Stimulated activated CD4-positive, alpha-beta T cell treated with anti-CD3 and anti-CD28 coated beads, Interleukin-1b, Interleukin-23, amount 100 ng/mL, for 4 hours (primary cell): ENCODE results near the gene GPS2.
"Not testable (repeated sequence)": the region's sequence is repeated elsewhere in the genome, so short reads cannot be mapped to it uniquely, and the experiment has no call there.

ENCODE experiments used
- DNase-seq, 2 donors: peaks; one replicate each; pipeline ENCODE4 v3.0.0-alpha.2; 2020; ENCODE audit warnings: low read depth in 2 of 2

The GPS2 gene

DNA sequence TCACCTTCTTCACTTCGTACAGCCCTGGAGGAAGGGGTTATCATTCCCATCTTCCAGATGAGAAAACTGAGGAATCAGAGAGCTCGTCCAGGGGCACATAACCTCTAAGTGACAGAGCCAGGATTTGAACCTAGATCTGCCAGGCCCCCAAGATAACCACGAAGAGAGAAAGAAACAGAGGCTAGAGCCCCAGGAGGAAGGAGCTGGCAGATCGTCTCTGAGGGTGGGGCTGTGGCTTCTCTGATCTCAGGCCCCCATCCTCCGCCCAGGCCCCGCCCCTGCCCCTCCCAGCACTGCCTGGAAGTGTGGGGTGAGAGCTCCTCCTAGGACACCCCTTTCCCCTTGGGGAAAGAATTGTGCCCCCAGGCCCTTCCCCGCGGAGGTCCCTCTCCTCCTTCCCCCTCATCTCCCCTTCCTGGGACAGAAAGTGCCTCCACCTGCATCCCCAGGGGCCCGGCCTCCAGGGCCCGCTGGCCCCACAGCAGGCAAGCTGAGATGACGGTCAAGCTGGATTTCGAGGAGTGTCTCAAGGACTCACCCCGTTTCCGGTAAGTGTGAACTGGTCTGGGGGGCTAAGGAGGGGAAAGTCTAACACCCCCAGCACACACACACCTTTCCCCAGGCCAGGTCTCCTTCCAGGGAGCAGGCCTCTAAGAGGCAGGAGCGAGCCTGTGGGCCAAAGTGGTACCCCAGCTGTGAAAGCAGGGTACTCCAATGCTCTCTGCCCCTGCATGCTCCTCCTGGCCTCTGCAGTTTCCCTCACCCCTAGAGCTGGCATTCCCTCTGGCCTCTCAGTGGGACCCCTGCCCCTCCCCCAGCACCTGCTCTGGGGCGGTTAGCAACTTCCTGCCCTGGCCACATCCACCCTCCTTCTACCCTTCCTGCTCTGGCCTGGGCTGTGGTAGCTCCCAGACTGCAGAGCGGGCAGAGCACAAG lies 21.3 kb upstream of the GPS2 start, which contains the start of gene ACAP1:
Gene ACAP1, plus strand, starts transcription at position 290 of the 936 bp plus-strand sequence. Its CDS starts 206 bp downstream, at position 496.
- peak; percentile 79 to 80 for DNase-seq

DNA sequence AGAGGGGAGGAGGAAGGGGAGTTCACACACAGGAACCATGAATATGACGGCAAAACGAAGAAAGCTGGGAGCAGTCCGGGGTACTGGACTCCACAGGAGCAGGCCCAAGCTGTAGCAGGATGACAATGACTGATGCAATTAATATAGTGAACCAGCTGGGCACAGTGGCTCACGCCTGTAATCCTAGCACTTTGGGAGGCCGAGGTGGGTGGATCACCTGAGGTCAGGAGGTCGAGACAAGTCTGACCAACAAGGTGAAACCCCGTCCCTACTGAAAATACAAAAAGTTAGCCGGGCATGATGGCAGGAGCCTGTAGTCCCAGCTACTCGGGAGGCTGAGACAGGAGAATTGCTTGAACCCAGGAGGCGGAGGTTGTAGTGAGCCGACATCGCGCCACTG lies 20.6 kb upstream of the GPS2 start:
- DNase-seq: not testable (repeated sequence)

DNA sequence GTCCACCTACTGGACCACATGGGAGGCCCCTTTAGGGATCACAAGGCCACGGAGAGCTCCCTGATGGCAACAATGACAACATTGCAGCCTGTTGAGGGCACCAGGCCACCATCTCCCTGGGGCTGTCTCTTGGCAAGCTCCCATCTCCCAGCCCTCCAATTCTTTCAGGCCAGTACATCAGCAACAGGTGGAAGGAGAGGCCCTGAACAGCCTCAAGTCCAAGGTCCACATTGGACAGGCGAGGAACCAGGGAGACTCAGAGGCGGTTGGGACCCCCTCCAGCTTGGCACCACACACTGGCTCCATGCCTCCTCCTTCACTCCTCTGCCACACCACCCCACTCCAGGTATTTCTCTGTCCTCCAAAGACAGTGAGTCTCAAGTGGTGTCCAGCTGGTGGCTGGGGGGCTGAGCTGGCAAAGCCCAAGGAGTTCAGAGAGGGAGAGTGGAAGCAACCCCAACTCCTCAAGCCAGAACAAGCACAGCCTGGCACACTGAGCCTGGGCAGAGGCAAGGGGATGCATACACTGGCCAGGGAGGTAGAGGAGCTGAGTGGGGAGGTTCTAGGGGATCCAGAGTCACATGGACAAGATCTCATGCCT lies 19.9 kb upstream of the GPS2 start:
- DNase-seq: no peak

DNA sequence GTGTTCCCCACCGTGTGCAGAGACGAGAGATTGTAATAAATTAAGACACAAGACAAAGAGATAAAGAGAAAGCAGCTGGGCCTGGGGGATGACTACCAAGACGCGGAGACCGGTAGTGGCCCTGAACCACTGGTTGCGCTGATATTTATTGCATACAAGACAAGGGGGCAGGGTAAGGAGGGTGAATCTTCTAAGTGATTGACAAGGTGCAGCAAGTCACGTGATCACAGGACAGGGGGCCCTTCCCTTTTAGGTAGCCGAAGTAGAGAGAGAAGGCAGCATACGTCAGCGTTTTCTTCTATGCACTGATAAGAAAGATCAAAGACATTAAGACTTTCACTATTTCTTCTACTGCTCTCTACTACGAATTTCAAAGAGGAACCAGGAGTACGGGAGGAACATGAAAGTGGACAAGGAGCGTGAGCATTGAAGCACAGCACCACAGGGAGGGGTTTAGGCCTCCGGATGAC lies 17.5 kb upstream of the GPS2 start:
- not testable (repeated sequence) for DNase-seq

DNA sequence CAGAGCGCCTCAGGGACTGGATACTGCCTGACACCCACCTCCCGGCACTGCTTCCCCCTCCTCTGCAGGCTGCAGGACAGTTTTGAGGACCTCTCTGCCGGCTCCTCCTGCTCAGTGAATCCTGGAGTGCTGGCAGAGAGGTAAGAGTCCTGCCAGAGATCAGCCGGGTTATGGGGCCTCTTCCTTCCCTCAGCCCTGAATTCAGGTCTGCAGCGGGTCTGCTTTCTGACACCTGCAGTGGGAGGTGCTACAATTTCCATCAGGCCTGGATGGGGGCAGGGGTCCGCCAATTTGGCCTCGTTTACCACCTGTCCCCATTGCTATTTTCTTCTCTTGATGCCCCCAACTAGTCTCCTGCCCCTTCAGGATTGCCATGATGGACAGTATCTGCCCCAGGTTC lies 17.0 kb upstream of the GPS2 start:
- DNase-seq: no peak

DNA sequence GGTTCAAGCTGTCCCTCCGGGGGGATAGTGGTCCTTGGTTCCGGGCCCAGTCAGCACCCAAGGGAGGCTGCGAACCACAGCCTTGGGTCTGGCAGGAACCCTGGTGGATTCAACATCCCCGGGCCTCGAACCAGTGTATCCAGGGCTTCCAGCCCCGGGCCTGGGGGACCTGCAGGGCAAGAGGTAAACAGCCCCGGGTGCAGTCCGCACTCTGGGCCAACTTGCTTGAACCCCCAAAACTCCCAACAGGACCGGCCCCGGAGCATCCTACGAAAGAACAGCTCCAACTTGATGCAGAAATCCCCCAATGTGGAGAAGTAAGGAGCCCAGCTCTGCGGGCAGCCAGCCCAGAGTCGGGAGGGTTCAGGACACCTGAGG lies 15.5 kb upstream of the GPS2 start:
- no peak for DNase-seq

DNA sequence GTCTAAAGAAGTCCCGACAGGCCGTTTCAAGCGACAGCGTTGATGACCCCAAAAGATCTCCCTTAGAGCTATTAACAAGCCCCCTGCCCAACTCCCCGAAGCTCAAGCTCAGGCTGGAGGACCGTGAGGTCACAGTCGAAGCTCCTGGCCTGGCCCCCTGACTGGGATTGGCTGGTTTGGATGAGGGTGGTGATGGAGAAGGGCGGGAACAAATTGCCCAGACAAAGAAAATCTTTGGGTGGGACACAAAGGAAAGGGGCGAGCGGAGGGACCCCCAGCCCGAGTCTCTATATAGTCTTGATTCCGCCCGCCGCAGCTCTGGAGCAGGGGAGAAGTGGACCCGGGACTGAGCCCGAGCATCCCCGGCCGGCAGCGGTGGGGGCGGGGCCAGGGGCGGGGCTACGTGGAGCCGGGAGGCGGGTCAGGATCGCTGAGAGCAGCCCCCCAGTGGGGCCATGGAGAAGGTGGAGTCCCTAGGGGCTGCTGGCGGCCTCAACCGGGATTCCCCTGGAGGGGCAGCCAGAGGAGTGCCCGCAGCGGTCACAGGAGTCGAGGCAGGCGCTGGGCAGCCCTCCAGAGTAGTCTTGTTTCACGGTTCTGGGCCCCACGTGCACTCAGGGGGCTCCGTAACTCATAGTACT lies 15.0 kb upstream of the GPS2 start:
- peak; percentile 58 to 79 for DNase-seq

DNA sequence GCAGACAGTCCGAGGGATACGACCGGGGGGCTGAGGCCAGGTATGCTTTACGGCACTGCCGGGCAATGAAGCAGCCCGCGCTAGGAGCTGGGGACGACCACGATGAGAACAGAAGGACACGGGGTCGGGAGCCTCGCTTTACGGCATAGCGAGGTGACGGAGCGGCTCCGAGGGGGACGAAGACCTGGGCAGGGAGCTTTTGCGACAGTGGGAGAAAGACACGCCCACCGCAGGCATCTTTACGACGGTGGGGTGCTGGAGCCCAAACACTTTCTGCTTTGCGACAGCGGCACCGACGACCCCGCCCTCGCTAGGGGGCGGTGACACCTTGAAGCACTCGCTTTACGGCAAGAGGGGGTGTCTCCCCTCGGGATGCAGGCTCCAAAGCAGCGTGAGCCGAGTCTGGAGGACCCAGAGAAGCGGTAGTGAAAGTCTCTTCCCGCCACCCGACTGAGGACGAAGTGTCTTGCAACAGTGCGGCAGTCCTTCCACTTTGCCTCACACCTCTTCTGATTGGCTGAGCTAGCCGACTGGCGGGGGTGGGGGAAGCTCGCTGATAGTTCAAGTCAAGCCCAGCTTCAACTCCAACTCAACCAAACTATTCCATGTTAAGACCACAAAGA lies 14.3 kb upstream of the GPS2 start:
- DNase-seq: peak; percentile 90 to 91

DNA sequence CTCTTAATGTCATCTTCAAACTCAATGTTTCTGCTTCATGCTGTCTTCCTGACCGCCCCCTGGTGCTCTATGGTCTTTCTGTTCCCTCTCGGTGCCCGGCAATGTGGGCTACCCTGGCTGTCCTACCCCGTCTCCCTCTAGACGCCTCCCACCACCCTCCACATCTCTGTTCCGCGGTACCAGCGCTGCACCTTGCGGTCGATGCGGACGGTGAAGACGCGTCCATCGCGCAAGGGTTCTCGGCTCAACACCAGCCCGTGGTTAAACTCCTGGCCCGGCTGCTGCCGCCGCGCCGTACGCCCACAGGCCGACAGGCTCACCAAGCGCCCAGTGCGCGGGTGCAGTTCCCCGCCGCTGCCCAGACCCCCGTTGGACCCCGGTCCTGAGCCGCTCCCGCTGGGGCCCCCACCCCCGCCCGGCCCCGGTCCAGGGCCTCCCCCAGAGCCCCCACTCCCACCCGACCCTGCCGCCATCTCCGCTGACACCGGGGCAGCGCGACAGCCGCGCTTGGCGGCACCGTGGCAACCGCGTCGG lies 13.7 kb upstream of the GPS2 start, which contains the start of gene NEURL4:
Gene NEURL4, minus strand, starts transcription at position 496 of the 534 bp plus-strand sequence. Its CDS starts 23 bp downstream, at position 473.
- no peak for DNase-seq

DNA sequence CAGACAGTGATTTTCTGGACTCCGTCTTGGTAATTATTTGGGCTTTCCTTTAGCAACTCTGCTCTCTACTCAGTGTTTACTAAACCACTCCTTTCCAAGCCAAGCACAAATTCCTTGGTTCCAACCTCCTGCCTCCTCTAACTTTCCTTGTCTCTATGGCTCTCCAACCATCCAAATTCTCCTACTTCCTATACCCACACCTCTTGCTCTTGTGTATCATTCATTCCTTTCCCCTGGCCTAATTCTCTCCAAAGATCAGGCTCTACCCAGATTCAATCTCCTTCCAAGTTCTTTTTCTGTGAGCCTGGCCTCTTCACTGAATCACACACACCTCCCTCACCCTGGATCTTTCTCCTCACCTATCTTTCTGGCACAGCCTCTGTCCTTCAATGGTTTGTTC lies 12.8 kb upstream of the GPS2 start:
- no peak for DNase-seq

DNA sequence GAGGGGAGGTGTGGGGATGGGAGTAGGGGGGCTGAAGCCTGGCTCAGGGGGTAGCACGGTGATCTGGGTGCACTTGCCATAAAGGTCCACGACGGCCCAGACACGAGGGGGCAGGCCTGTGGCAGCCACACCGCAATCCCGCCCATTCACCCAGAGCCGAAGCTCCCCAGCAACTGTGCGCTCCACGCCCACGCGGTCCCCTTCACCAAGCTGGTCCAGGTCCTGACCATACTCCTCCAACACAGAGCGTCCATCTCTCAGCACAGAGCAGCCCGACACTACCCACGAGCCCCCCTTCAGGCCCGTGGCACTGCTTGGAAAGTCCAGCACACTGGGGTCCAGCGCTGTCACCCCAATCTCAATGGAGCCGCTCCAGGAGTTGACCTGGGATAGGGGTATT lies 12.3 kb upstream of the GPS2 start:
- no peak for DNase-seq

DNA sequence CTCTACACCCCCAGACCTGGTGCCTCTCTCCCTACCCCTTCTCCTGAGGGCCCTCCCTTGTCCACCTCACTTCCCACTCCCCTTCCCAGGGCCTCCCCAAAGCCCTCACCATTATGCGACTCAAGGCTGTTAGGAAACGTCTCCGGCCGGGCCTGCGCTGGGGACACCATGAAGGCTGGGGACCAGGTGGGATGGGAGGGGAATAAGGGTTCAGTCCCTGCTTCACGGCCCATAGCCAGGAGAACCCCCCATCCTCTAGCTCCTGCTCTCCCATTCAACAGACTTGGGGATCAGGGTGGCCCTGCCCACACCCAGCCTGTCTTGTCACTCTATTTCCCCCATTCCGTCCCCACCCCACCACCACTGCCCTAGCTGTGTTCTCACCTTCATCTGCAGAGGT lies 11.9 kb upstream of the GPS2 start:
- no peak for DNase-seq

DNA sequence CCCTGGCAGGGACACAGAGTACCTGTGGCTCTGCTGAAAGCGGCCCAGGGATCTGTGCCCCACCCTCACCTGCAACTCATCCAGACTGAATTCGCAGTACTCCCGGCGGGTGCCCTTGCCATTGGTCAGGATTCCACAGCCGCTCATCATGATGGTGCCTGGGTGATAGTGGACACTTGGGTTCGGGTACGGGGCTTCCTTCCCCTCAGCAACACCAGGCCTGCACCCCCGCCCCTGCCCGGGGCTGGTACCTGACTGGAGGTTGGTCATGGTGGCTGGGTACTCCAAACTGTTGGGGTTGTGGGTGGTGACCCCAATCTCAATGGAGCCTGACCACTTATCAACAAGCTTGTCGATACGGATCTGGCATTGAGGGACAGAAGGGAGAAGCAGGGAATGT lies 11.0 kb upstream of the GPS2 start:
- DNase-seq: no peak

DNA sequence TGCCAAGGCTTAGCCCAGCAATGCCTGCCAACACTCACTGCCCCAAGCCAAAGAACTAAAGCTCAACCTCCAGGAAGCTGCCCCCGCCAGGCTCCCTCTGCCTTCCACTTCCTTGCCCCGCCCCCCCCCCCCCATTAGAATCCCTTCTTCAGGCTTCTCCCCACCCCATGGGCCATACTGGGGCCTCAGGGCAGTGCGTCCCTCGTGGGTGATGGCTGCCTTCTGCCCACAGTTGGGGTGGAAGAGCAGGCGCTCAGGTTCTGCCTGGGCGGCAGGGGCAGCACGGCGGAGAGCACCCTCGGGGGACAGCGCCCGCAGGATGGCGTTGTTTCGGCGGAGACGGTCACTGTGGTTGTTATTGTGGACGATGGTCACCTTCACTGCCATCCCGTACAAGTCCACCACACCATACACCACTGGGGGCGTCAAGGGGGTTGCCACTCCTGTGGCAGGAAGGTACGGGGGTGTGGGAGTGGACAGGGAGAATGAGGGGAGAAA lies 9.9 kb upstream of the GPS2 start:
- DNase-seq: no peak

DNA sequence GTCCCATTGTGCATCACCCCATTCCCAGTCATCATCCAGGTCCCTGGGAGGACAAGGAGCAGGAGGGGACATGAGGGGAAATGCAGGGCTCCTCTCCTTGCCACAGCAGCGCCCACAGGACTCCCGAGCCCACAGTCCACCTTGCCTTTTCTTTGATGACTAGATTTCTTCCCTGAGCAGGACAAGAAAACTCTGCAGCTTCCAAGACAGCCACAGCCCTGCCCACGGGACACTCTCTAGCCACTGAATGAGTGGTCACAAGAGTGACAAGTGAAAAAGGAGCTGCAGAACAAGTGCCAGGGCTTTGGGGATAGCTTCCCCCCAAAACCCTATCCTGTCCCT lies 9.2 kb upstream of the GPS2 start:
- DNase-seq: no peak

DNA sequence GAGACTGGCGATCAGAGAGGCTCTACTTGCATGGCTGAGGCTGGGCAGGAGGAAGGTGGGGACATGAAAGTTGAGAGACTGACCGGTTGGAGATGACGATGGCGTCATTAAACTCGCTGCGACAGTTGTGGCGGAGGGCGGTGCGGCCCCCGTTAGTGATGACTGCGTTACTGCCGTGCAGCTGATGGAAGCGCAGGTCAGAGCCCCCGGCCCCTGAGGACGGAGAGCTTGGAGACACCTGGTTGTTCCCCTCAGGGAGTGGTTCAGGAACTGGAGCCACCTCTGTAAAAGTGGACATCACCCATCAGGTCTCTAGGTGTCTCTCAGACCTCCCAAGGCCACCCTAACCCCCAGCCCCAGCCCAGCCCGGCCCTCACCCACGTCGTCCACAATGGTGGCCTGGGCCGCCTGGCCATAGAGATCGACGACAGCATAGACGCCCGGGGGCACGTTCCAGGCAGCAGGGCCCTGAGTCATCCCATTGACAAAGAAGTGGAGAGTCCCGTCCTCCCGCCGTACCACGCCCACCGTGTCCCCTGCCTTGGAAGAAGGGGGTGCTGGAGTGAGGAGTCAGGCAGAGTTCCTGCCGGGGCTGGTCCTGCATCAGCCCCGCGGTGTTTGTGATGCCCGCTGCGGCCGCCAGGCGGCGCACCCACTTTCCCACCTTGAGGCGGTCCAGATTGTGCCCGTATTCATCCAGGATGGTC lies 8.7 kb upstream of the GPS2 start:
- peak; percentile 56 to 63 for DNase-seq

DNA sequence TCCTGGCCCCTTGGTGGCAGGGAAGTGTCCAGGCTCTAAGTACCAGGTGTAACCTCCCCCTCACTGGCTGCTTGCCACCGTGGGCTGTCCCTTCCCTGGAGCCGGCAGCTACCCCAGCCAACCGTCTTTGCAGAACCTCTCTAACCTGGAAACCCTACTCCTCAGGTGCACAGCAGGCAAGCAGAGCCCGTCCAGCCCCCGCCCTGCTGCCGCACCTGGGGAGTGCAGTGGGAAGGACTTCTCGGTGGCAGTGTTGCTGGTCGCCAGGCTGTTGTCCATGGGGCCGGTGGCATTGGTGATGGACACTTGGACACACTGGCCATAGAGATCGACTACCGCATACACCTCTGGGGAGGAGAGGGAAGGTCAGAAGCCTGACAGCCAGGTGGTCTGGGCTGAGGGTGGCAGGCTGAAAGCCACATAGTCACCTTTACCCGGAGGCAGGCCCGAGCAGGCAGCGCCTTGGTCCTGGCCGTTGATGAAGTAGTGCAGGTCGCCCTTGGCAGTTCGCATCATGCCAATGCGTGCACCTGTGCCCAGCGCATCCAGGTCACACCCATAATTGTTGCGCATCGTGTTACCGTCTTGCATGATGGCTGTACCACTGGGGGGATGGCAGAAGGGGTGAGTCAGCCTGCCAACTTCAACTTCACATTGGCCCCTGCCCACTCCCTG lies 7.5 kb upstream of the GPS2 start:
- DNase-seq: no peak

DNA sequence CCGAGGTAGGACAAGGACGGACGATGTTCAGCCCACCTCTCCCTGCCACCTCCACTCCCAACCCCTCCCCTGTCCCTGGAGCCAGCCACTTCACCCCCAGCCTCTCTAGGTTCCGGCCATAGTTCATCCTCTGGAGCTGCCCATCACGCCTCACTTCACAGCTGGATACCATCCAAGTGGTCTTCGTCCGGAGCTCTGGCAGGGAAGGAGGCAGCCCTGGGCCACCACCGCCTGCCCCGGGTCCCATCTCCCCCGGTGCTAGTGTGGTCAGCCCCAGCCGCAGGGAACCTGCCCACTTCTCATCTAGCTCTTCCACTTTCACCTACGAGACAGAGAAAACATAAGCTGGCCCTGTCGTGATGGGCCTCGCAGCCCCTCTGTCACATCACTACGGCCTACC lies 6.3 kb upstream of the GPS2 start:
- no peak for DNase-seq

DNA sequence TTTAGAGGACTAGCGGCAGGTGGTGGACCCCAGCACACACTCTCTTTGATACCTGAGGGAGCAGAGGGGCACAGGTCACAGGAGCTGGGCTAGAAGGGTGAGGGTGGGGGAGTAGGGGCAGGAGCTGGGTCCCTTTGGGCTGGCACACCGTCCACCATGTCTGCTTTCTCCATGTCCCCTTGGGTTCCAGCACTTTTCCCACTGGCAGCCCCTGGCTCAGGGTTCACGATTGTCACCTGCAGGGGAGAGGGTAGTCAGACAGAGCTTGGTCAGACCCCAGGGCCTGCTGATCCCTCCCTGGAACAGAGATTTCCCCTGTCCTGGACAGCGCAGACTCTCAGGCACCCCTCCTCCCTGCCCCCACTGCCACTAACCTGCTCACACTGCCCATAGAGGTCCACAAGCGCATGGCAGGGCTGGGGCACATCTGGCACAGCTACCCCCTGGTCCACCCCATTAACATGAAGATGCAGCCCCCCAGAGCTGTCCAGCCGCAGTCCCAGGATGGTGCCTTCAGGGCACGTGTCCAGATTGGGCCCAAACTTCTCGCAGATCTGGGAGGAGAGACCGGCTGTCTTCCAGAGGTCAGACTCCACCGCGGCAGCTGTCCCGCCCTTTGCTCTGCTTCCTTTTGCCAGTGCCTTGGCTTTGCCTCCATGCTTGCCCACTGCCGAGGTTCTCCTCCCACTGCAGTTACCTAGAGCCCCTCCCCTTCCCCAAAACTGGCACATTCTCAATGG lies 3.1 kb upstream of the GPS2 start:
- no peak for DNase-seq
